ENCODE results near the gene ENTR1.
"Not testable (repeated sequence)": the region's sequence is repeated elsewhere in the genome, so short reads cannot be mapped to it uniquely, and the experiment has no call there.

ENTR1 gene

GRCh38 chr9:136411378-136411777, 964 bp upstream of the ENTR1 start:
- WGBS, result 75% methylated on average over 4 of the region's 4 CpGs
- Histone ChIP-seq H3K9ac (ENCODE audit: low read depth, low read length) (peak overlapping the region; percentile 90), H3K36me3 (ENCODE audit: insufficient read depth, low read length) (peaks cover 71% of the 10 kb centered on the region), H3K4me3 (ENCODE audit: low read length) (peak overlapping the region; percentile 83), H3K27me3 (ENCODE audit: insufficient read depth, low read length) (no peaks in the 10 kb centered on the region), H3K27ac (ENCODE audit: low read depth, low read length) (no peak overlapping the region), H3K9me3 (ENCODE audit: insufficient read depth, low read depth, low read length) (no peaks in the 10 kb centered on the region), H3K4me1 (ENCODE audit: insufficient read depth, low read length) (peaks cover 6% of the 10 kb centered on the region)

DNA sequence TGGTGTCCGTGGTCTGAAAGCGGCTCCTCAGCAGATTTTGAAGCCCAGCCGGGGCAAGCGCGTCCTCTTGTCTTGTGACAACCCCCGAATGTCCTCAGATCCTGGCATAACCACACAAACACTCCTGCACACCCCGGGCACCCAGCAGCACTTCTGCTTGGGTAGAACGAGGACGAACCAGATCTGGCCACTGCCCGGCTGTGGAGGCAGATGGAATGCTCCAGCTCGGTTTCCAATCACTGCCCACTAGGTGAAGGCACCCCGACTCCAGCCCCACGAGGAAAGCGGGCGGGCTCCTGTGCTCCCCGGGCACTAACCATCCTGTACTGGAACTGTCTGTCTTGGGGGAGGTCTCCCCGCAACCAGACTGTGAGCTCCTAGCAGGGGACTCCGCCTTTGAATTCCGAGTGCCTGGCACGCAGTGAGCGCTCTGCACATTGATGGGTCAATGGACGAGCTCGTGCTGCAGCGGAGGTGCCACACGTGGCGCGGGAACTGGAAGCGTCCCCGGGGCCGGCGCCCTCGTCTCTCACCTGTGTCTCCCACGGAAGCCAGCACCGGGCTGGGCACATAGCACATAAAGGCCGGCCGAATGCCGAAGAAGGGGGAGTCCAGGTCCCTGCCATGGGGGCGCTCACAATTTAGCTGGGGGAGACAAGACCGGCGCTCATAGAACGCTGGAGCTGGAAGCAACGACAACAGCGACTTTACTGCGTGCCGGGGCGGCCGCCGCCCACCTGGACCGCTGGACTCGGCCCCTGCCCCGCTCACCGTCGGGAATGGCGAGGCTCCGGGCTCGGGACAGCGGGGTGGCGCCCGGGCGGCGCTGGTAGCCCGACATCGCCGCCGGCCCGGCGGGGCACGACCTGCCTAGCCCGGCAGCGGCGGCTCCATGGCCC, 608 bp downstream of the ENTR1 start:
- WGBS, result 12% methylated on average over 71 of the region's 71 CpGs
- peak overlapping the region; percentile 83 for H3K4me3 ChIP-seq (ENCODE audit: low read length)
- H3K36me3 ChIP-seq (ENCODE audit: insufficient read depth, low read length), result peaks cover 70% of the 10 kb centered on the region
- peak overlapping the region; percentile 98 for H3K9ac ChIP-seq (ENCODE audit: low read depth, low read length)
- H3K27ac ChIP-seq (ENCODE audit: low read depth, low read length), result peak overlapping the region; percentile 77
- peaks cover 6% of the 10 kb centered on the region for H3K4me1 ChIP-seq (ENCODE audit: insufficient read depth, low read length)
- H3K9me3 ChIP-seq (ENCODE audit: insufficient read depth, low read depth, low read length), result no peaks in the 10 kb centered on the region
- no peaks in the 10 kb centered on the region for H3K27me3 ChIP-seq (ENCODE audit: insufficient read depth, low read length)

- H3K4me1 ChIP-seq (ENCODE audit: insufficient read depth, low read length), result peaks cover 6% of the 10 kb centered on the region
- 91% methylated on average over 7 of the region's 7 CpGs for WGBS
- H3K9me3 ChIP-seq (ENCODE audit: insufficient read depth, low read depth, low read length), result no peaks in the 10 kb centered on the region
- H3K9ac ChIP-seq (ENCODE audit: low read depth, low read length), result no peak overlapping the region
- H3K27me3 ChIP-seq (ENCODE audit: insufficient read depth, low read length), result no peaks in the 10 kb centered on the region
- H3K4me3 ChIP-seq (ENCODE audit: low read length), result no peak overlapping the region
- H3K36me3 ChIP-seq (ENCODE audit: insufficient read depth, low read length), result peaks cover 66% of the 10 kb centered on the region
- 0 out of 2 replicates have a peak overlapping the region, but pooled peaks have one; percentile 25 for H3K27ac ChIP-seq (ENCODE audit: low read depth, low read length)
Measured at GRCh38 chr9:136407911-136408310, 2.5 kb downstream of the ENTR1 start.

DNA sequence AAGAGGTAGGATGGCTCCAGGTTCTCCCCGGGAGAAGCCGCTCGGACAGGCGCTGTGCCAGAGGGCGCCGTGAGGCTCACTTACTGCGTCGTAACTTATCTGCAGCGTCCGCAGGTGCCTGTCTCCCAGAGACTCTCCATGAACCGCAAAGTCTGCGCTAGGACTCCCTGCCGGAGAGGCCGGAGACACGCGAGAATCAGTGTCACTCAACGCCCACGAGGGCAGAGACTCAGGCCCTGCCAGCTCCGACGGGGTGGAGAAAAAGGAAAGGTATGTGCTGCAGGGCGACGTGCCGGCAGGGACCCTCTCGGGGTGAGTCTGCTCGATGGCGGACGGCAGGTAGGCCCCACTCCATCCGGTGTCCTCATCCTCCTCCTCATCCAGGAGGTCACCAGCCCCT, 3.4 kb downstream of the ENTR1 start:
- 97% methylated on average over 28 of the region's 28 CpGs for WGBS
- not testable (repeated sequence) for H3K4me1 ChIP-seq (ENCODE audit: insufficient read depth, low read length); H3K9me3 ChIP-seq (ENCODE audit: insufficient read depth, low read depth, low read length); H3K4me3 ChIP-seq (ENCODE audit: low read length); H3K27me3 ChIP-seq (ENCODE audit: insufficient read depth, low read length); H3K27ac ChIP-seq (ENCODE audit: low read depth, low read length); H3K9ac ChIP-seq (ENCODE audit: low read depth, low read length)
- peaks cover 64% of the 10 kb centered on the region for H3K36me3 ChIP-seq (ENCODE audit: insufficient read depth, low read length)

DNA sequence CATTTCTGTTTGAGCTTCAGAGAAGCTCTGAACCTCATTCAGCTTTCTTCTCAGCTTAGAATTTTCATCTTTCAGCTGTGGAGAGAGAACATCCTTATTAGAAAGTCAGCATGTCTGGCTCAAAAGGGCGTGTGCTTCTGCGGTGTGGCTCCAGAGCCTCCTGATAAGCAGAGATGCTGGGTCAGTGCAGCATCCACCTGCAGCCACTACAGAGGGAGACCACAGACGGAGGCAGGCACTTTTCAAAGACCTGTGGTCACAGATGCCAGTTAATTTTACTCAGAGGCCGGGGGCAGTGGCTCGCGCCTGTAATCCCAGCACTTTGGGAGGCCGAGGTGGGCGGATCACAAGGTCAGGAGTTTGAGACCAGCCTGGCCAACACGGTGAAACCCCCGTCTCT, 4.5 kb downstream of the ENTR1 start:
- not testable (repeated sequence) for H3K9ac ChIP-seq (ENCODE audit: low read depth, low read length)
- WGBS, result 96% methylated on average over 10 of the region's 10 CpGs
- H3K36me3 ChIP-seq (ENCODE audit: insufficient read depth, low read length), result peaks cover 67% of the 10 kb centered on the region

GRCh38 chr9:136405481-136405880, 4.9 kb downstream of the ENTR1 start:
- Histone ChIP-seq H3K27me3 (ENCODE audit: insufficient read depth, low read length) (no peaks in the 10 kb centered on the region), H3K36me3 (ENCODE audit: insufficient read depth, low read length) (peaks cover 67% of the 10 kb centered on the region), H3K4me1 (ENCODE audit: insufficient read depth, low read length) (no peaks in the 10 kb centered on the region), H3K27ac (ENCODE audit: low read depth, low read length) (no peak overlapping the region), H3K9ac (ENCODE audit: low read depth, low read length) (no peak overlapping the region), H3K4me3 (ENCODE audit: low read length) (no peak overlapping the region), H3K9me3 (ENCODE audit: insufficient read depth, low read depth, low read length) (no peaks in the 10 kb centered on the region)
- 96% methylated on average over 6 of the region's 7 CpGs for WGBS

More for the DNA sequence above, 4.5 kb downstream of the ENTR1 start:
- not testable (repeated sequence) for H3K4me3 ChIP-seq (ENCODE audit: low read length); H3K27me3 ChIP-seq (ENCODE audit: insufficient read depth, low read length); H3K27ac ChIP-seq (ENCODE audit: low read depth, low read length); H3K4me1 ChIP-seq (ENCODE audit: insufficient read depth, low read length); H3K9me3 ChIP-seq (ENCODE audit: insufficient read depth, low read depth, low read length)

DNA sequence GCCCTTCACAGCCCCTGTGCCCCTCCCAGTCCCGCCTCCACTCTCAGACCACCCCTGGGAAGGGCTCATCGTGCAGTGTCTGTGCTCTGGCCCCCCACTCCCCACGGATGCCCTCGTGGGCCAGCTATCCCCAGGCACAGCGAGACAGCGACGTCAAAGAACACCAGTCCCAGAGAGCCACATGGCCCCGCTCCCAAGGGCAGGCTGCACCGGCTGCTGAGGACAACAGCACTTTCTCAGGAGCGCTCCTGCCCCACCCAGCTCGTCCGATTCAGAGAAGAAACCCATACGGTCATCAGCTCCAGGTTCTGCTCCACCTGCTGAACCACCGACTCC, 5.6 kb downstream of the ENTR1 start:
- Histone ChIP-seq H3K4me3 (ENCODE audit: low read length) (no peak overlapping the region), H3K36me3 (ENCODE audit: insufficient read depth, low read length) (peaks cover 67% of the 10 kb centered on the region), H3K9ac (ENCODE audit: low read depth, low read length) (no peak overlapping the region), H3K4me1 (ENCODE audit: insufficient read depth, low read length) (no peaks in the 10 kb centered on the region), H3K27me3 (ENCODE audit: insufficient read depth, low read length) (no peaks in the 10 kb centered on the region), H3K27ac (ENCODE audit: low read depth, low read length) (no peak overlapping the region), H3K9me3 (ENCODE audit: insufficient read depth, low read depth, low read length) (no peaks in the 10 kb centered on the region)
- 95% methylated on average over 14 of the region's 14 CpGs for WGBS

- WGBS, result 96% methylated on average over 32 of the region's 32 CpGs
- no peak overlapping the region for H3K9ac ChIP-seq (ENCODE audit: low read depth, low read length)
- H3K9me3 ChIP-seq (ENCODE audit: insufficient read depth, low read depth, low read length), result no peaks in the 10 kb centered on the region
- no peak overlapping the region for H3K27ac ChIP-seq (ENCODE audit: low read depth, low read length)
- H3K4me3 ChIP-seq (ENCODE audit: low read length), result no peak overlapping the region
- peaks cover 67% of the 10 kb centered on the region for H3K36me3 ChIP-seq (ENCODE audit: insufficient read depth, low read length)
- no peaks in the 10 kb centered on the region for H3K4me1 ChIP-seq (ENCODE audit: insufficient read depth, low read length)
- H3K27me3 ChIP-seq (ENCODE audit: insufficient read depth, low read length), result no peaks in the 10 kb centered on the region
Measured at GRCh38 chr9:136403915-136404800, 6.3 kb downstream of the ENTR1 start.

DNA sequence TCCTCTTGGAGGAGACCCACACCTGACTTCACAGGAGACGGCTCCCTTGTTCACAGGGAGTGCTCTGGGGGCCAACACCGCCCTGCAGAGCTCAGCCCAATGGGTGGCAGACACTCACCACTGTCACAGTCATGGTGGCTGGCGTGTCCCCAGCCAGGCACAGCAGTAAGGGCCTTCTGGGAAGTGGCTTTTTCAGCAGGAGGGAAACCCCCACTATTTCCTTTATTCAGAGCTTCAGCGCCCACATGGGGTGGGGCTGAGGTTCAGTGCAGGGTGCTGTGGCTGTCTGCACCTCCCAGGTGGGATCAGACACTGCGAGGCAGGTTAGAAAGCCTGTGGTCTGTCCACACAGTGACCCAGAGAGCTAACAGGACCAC, 6.9 kb downstream of the ENTR1 start:
- Histone ChIP-seq H3K27ac (ENCODE audit: low read depth, low read length) (no peak overlapping the region), H3K36me3 (ENCODE audit: insufficient read depth, low read length) (peaks cover 63% of the 10 kb centered on the region), H3K4me3 (ENCODE audit: low read length) (no peak overlapping the region), H3K27me3 (ENCODE audit: insufficient read depth, low read length) (no peaks in the 10 kb centered on the region), H3K9me3 (ENCODE audit: insufficient read depth, low read depth, low read length) (no peaks in the 10 kb centered on the region), H3K9ac (ENCODE audit: low read depth, low read length) (no peak overlapping the region), H3K4me1 (ENCODE audit: insufficient read depth, low read length) (no peaks in the 10 kb centered on the region)
- WGBS, result 95% methylated on average over 5 of the region's 5 CpGs

DNA sequence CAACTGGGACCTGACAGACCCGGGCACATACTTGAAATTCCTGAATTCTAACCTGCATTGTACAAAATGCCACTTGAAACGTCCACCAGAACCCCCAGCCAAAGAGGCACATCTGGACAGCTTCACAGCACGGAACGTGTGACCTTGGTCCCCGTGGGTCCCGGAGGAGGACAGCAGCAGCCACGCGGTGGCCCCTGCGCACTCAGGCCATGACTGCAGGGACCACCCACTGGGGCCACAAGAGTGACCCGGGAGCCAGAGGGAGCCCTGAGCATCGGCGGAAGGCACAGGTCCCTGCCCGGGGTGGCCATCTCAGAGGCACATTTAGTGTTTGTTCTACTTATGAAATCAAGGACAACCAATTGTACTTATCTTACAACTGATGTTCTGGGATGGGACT, 8.3 kb downstream of the ENTR1 start:
- H3K27me3 ChIP-seq (ENCODE audit: insufficient read depth, low read length), result no peaks in the 10 kb centered on the region
- no peaks in the 10 kb centered on the region for H3K4me1 ChIP-seq (ENCODE audit: insufficient read depth, low read length)
- 93% methylated on average over 13 of the region's 13 CpGs for WGBS
- no peak overlapping the region for H3K4me3 ChIP-seq (ENCODE audit: low read length)
- no peaks in the 10 kb centered on the region for H3K9me3 ChIP-seq (ENCODE audit: insufficient read depth, low read depth, low read length)
- H3K36me3 ChIP-seq (ENCODE audit: insufficient read depth, low read length), result peaks cover 63% of the 10 kb centered on the region
- H3K9ac ChIP-seq (ENCODE audit: low read depth, low read length), result no peak overlapping the region
- H3K27ac ChIP-seq (ENCODE audit: low read depth, low read length), result no peak overlapping the region

- Histone ChIP-seq H3K36me3 (ENCODE audit: insufficient read depth, low read length) (peaks cover 64% of the 10 kb centered on the region), H3K4me1 (ENCODE audit: insufficient read depth, low read length) (no peaks in the 10 kb centered on the region), H3K4me3 (ENCODE audit: low read length) (no peak overlapping the region), H3K9ac (ENCODE audit: low read depth, low read length) (no peak overlapping the region), H3K9me3 (ENCODE audit: insufficient read depth, low read depth, low read length) (no peaks in the 10 kb centered on the region), H3K27me3 (ENCODE audit: insufficient read depth, low read length) (no peaks in the 10 kb centered on the region), H3K27ac (ENCODE audit: low read depth, low read length) (no peak overlapping the region; the same call in 1 of the 2 replicates)
- WGBS, result 96% methylated on average over 18 of the region's 18 CpGs
Measured at GRCh38 chr9:136401173-136401922, 9.1 kb downstream of the ENTR1 start.
